Activated CD8-positive, alpha-beta T cell treated with anti-CD3 and anti-CD28 coated beads, Interleukin-2, amount 10 ng/mL, durations not matched to agents 7 days and 5 days (primary cell): ENCODE measurements around the gene PKLR. TPM values are rescaled to one million over a fixed set of nuclear protein-coding genes. Genes with fewer than 3 reads are reported as not detected.
"Not testable (repeated sequence)": the region's sequence is repeated elsewhere in the genome, so short reads cannot be mapped to it uniquely, and the experiment has no call there.

Source experiments
- ATAC-seq: fragments of 150-1000 bp; cut with Tn5 transposase; one replicate; pipeline ENCODE4 v1.10.0; 2021; ENCODE audit warnings: moderate library complexity
- CTCF ChIA-PET: fragments of 350-600 bp; sonication (Branson Sonifier 250); formaldehyde crosslinking; loops from one replicate; lab custom pipeline; 2021; ENCODE audit warnings: antibody characterized with exemption; lab: Charles Lee
- POLR2A ChIA-PET: fragments of 350-600 bp; sonication (Branson Sonifier 250); formaldehyde crosslinking; loops from one replicate; lab custom pipeline; 2021; ENCODE audit warnings: antibody characterized with exemption; lab: Charles Lee
- DNase-seq: peaks from one replicate; pipeline ENCODE4 v3.0.0-alpha.2; 2020
- H3K27ac Mint-ChIP-seq: one replicate; pipeline ENCODE4 v1.8.0; 2021; ENCODE audit warnings: mild to moderate bottlenecking, mixed read lengths
- H3K27me3 Mint-ChIP-seq: one replicate; pipeline ENCODE4 v1.8.0; 2021; ENCODE audit warnings: low read depth, mixed read lengths
- H3K36me3 Mint-ChIP-seq: one replicate; pipeline ENCODE4 v1.8.0; 2021; ENCODE audit warnings: low read depth, mixed read lengths
- H3K4me1 Mint-ChIP-seq: one replicate; pipeline ENCODE4 v1.8.0; 2021; ENCODE audit warnings: low read depth, mixed read lengths
- H3K4me3 Mint-ChIP-seq: one replicate; pipeline ENCODE4 v1.8.0; 2021; ENCODE audit warnings: mild to moderate bottlenecking, mixed read lengths
- H3K9me3 Mint-ChIP-seq: one replicate; pipeline ENCODE4 v1.8.0; 2022; ENCODE audit warnings: mixed read lengths; ENCODE audit not compliant: insufficient read depth
- total RNA-seq, 2 experiments: library from RNA; stranded (reverse); gene quantifications; one replicate each; pipeline ENCODE4 v1.2.3, GENCODE V29; 2021

The PKLR gene
- total RNA-seq, 2 experiments from 2014 or later = not detected

GRCh38 chr1:155296661-155297060 lies 4.6 kb downstream of the PKLR start:
- Mint-ChIP-seq H3K9me3 (no peaks in the 10 kb centered on the region), H3K36me3 (no peaks in the 10 kb centered on the region), H3K27ac (no peak overlapping the region), H3K27me3 (peaks cover 40% of the 10 kb centered on the region), H3K4me3 (no peak overlapping the region), H3K4me1 (peaks cover 7% of the 10 kb centered on the region)
- no peak for DNase-seq
- ATAC-seq = no peak
- ChIA-PET CTCF (no interaction called here), POLR2A (no interaction called here)

GRCh38 chr1:155295942-155296267 lies 5.3 kb downstream of the PKLR start:
- CTCF ChIA-PET = no interaction called here
- peaks cover 7% of the 10 kb centered on the region for H3K4me1 Mint-ChIP-seq
- DNase-seq (no peak), ATAC-seq (no peak)
- H3K9me3 Mint-ChIP-seq = no peaks in the 10 kb centered on the region
- no peaks in the 10 kb centered on the region for H3K36me3 Mint-ChIP-seq
- H3K27ac Mint-ChIP-seq = no peak overlapping the region
- POLR2A ChIA-PET = interaction anchor here (1.0 kb wide), 1 partner anchor 14 kb away, joined by 6 read pairs; no protein-coding TSS in a partner anchor
- H3K4me3 Mint-ChIP-seq = no peak overlapping the region
- H3K27me3 Mint-ChIP-seq = peaks cover 38% of the 10 kb centered on the region

DNA sequence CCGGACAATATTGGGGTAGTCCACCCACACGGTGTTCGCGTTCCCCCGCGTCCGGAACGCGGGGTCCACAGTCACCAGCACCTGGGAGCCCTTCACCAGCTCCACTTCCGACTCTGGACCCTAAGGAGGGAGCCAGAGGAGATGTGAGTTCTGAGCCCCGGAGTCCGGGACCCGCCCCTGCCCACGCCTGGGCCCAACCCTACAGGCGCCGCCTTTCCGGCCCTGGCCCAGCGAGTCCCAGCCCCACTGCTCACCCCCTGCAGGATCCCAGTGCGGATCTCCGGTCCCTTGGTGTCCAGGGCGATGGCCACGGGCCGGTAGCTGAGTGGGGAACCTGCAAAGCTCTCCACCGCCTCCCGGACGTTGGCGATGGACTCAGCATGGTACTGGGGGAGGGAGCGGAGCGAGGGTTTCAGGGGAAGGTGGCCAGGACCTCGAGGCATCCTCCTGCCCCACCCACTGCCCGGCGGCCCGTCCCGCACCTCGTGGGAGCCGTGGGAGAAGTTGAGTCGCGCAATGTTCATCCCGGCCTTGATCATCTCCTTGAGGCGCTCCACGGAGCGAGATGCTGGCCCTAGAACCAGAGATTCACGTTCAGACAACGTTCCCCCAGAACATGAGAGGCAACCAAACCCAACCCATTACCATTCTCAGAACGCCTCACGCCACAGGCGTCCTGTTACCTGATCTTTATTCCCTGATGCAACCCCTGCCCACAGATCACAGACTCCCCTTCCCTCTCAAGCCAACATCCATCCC lies 5.9 kb downstream of the PKLR start:
- ATAC-seq = peak; percentile 57
- no peak for DNase-seq
- Mint-ChIP-seq H3K4me3 (no peak overlapping the region), H3K27me3 (peaks cover 38% of the 10 kb centered on the region), H3K9me3 (no peaks in the 10 kb centered on the region), H3K4me1 (peaks cover 7% of the 10 kb centered on the region), H3K27ac (no peak overlapping the region), H3K36me3 (no peaks in the 10 kb centered on the region)
- CTCF ChIA-PET = no interaction called here
- POLR2A ChIA-PET = interaction anchor here (1.0 kb wide), 1 partner anchor 15 kb away, joined by 6 read pairs; no protein-coding TSS in a partner anchor

GRCh38 chr1:155294520-155295182 lies 6.6 kb downstream of the PKLR start:
- Mint-ChIP-seq H3K4me3 (peak overlapping the region; percentile 37), H3K27me3 (peaks cover 38% of the 10 kb centered on the region), H3K27ac (no peak overlapping the region), H3K9me3 (no peaks in the 10 kb centered on the region), H3K4me1 (peaks cover 7% of the 10 kb centered on the region), H3K36me3 (no peaks in the 10 kb centered on the region)
- ChIA-PET POLR2A (no interaction called here), CTCF (no interaction called here)
- no peak for DNase-seq
- peak; percentile 30 for ATAC-seq

DNA sequence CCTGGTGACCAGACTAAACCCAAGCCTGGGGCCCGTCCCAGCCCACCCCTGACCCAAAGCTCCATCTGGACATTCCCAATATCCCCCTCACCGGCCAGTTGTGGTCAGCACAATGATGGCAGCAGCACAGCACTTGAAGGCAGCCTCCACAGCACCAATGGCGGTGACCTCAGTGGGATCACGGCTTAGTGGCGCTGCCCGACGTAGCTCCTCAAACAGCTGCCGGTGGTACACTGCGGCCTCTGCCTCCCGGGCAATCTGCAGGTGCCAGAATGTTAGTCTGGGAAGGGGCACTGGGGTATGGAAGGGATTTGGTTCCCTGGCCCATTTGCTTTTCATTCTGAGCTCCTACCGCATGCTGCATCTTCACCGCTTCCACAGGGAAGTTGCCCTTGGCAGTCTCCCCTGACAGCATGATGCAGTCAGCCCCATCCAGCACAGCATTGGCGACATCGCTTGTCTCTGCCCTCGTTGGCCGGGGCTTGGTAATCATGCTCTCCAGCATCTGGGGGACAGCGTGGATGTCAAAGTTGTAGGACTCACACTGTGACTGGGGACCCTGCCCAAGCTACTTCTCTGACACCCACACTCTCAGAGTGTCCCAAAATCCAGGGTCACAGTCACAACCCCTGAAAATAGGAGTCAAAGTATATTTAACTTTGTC lies 8.0 kb downstream of the PKLR start:
- H3K4me1 Mint-ChIP-seq = peaks cover 7% of the 10 kb centered on the region
- H3K27me3 Mint-ChIP-seq = peaks cover 38% of the 10 kb centered on the region
- CTCF ChIA-PET = interaction anchor here (0.6 to 1.1 kb wide), 3 partner anchors 11 to 119 kb away, joined by 3 read pairs; no protein-coding TSS in a partner anchor
- no peak for ATAC-seq
- no peak overlapping the region for H3K27ac Mint-ChIP-seq
- H3K36me3 Mint-ChIP-seq = no peaks in the 10 kb centered on the region
- no peak for DNase-seq
- POLR2A ChIA-PET = interaction anchor here (1.1 kb wide), 1 partner anchor 20 kb away, joined by 3 read pairs; the partner anchor contains the start of gene CLK2
- no peaks in the 10 kb centered on the region for H3K9me3 Mint-ChIP-seq
- no peak overlapping the region for H3K4me3 Mint-ChIP-seq

DNA sequence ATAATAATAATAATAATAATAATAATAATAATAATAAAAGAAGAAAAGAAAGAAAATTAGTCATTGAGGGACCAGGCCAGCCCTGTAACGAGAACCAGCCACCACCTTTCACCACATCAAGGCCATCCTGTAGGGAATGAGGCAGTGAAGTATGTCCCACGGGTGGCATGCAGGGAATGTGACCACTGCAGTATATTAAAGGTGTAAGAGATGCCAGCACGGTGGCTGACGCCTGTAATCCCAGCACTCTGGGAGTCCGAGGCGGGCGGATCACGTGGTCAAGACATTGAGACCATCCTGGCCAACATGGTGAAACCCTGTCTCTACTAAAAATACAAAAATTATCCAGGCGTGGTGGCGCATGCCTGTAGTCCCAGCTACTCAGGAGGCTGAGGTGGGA lies 10.2 kb downstream of the PKLR start:
- H3K4me1 Mint-ChIP-seq, H3K27ac Mint-ChIP-seq, H3K9me3 Mint-ChIP-seq, POLR2A ChIA-PET, CTCF ChIA-PET, H3K36me3 Mint-ChIP-seq, H3K4me3 Mint-ChIP-seq, DNase-seq, ATAC-seq: not testable (repeated sequence)
- H3K27me3 Mint-ChIP-seq = peaks cover 23% of the 10 kb centered on the region

- ChIA-PET POLR2A (no interaction called here), CTCF (interaction anchor here (0.6 kb wide), 1 partner anchor 284 kb away, joined by 3 read pairs; no protein-coding TSS in a partner anchor)
- no peaks in the 10 kb centered on the region for H3K4me1 Mint-ChIP-seq
- H3K9me3 Mint-ChIP-seq = no peaks in the 10 kb centered on the region
- no peaks in the 10 kb centered on the region for H3K36me3 Mint-ChIP-seq
- H3K4me3 Mint-ChIP-seq = no peak overlapping the region
- no peaks in the 10 kb centered on the region for H3K27me3 Mint-ChIP-seq
- H3K27ac Mint-ChIP-seq = no peak overlapping the region
- ATAC-seq (no peak), DNase-seq (no peak)
Measured at GRCh38 chr1:155287987-155288543, 13.2 kb downstream of the PKLR start.

DNA sequence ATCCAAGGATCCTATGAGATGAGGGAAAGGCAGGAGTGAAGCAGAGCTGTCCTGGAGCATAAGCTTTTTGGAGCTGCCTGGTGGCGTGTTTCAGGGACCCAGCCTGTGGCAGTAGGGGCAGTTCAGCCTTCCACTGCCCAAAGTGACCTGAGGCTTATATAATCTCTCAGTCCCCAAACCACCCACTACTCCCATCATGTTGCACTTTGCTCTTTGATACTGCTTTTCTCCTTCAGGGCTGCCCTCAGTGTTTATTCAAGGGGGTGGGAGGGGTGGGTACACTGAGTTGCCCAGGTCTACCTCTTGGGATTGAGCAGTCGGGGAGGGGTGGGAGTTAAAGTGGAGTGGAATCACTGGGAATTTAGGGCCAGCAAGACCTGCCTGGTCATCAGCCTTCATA lies 14.7 kb downstream of the PKLR start:
- no peaks in the 10 kb centered on the region for H3K4me1 Mint-ChIP-seq

DNA sequence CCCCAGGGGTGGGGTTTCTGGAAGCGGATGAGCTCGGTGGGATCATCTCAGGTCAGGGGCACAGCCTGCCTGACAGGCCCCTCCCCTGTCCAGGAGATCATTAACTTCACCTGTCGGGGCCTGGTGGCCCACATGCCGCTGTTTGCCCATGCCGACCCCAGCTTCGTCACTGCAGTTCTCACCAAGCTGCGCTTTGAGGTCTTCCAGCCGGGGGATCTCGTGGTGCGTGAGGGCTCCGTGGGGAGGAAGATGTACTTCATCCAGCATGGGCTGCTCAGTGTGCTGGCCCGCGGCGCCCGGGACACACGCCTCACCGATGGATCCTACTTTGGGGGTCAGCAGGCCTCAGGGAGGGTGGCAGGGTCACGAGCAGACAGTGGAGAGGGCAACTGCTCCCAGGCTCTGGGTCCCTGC lies 15.6 kb downstream of the PKLR start:
- ChIA-PET CTCF (interaction anchor here (1.2 kb wide), 1 partner anchor 23 kb away, joined by 4 read pairs; the partner anchor contains the start of gene FDPS), POLR2A (no interaction called here)
- Mint-ChIP-seq H3K4me1 (no peaks in the 10 kb centered on the region), H3K27me3 (no peaks in the 10 kb centered on the region), H3K4me3 (no peak overlapping the region), H3K27ac (no peak overlapping the region), H3K9me3 (no peaks in the 10 kb centered on the region), H3K36me3 (no peaks in the 10 kb centered on the region)
- ATAC-seq (no peak), DNase-seq (no peak)

More for the DNA sequence above, 14.7 kb downstream of the PKLR start:
- ChIA-PET CTCF (interaction anchor here (1.2 kb wide), 1 partner anchor 22 kb away, joined by 4 read pairs; the partner anchor contains the start of gene FDPS), POLR2A (no interaction called here)
- Mint-ChIP-seq H3K9me3 (no peaks in the 10 kb centered on the region), H3K4me3 (no peak overlapping the region), H3K27ac (no peak overlapping the region), H3K27me3 (no peaks in the 10 kb centered on the region), H3K36me3 (no peaks in the 10 kb centered on the region)
- ATAC-seq (no peak), DNase-seq (no peak)

GRCh38 chr1:155285063-155285462 lies 16.2 kb downstream of the PKLR start:
- DNase-seq (no peak), ATAC-seq (no peak)
- Mint-ChIP-seq H3K4me1 (no peaks in the 10 kb centered on the region), H3K27ac (no peak overlapping the region), H3K4me3 (no peak overlapping the region), H3K36me3 (no peaks in the 10 kb centered on the region), H3K9me3 (no peaks in the 10 kb centered on the region), H3K27me3 (no peaks in the 10 kb centered on the region)
- POLR2A ChIA-PET = no interaction called here
- CTCF ChIA-PET = no interaction called here

GRCh38 chr1:155284476-155284875 lies 16.8 kb downstream of the PKLR start:
- H3K9me3 Mint-ChIP-seq = no peaks in the 10 kb centered on the region
- CTCF ChIA-PET = no interaction called here
- H3K27ac Mint-ChIP-seq = no peak overlapping the region
- ATAC-seq (no peak), DNase-seq (no peak)
- no peaks in the 10 kb centered on the region for H3K27me3 Mint-ChIP-seq
- H3K4me1 Mint-ChIP-seq = no peaks in the 10 kb centered on the region
- H3K4me3 Mint-ChIP-seq = no peak overlapping the region
- H3K36me3 Mint-ChIP-seq = no peaks in the 10 kb centered on the region
- POLR2A ChIA-PET = no interaction called here
